ENCODE measurements around the gene OMG. TPM values are rescaled to one million over a fixed set of nuclear protein-coding genes. Genes with fewer than 3 reads are reported as not detected.
"Not testable (repeated sequence)": the region's sequence is repeated elsewhere in the genome, so short reads cannot be mapped to it uniquely, and the experiment has no call there.

Gene OMG
- total RNA-seq, 1 donor from 2014 or later: 2.0 TPM

- DNase-seq (ENCODE audit: low spot score): no peak
Observed at GRCh38 chr17:31266042-31266441, 31.0 kb downstream of the OMG start.

- DNase-seq (ENCODE audit: low spot score): not testable (repeated sequence)
Observed at GRCh38 chr17:31262923-31263322, 34.1 kb downstream of the OMG start.

- no peak for DNase-seq (ENCODE audit: low spot score)
Observed at GRCh38 chr17:31261601-31262000, 35.4 kb downstream of the OMG start.

GRCh38 chr17:31260151-31260550 lies 36.9 kb downstream of the OMG start:
- no peak for DNase-seq (ENCODE audit: low spot score)

- no peak for DNase-seq (ENCODE audit: low spot score)
Observed at GRCh38 chr17:31256936-31257335, 40.1 kb downstream of the OMG start.

GRCh38 chr17:31254654-31255053 lies 42.4 kb downstream of the OMG start:
- DNase-seq (ENCODE audit: low spot score): no peak

GRCh38 chr17:31252741-31253140 lies 44.3 kb downstream of the OMG start:
- DNase-seq (ENCODE audit: low spot score): no peak

GRCh38 chr17:31251970-31252328 lies 45.1 kb downstream of the OMG start:
- DNase-seq (ENCODE audit: low spot score): no peak

- no peak for DNase-seq (ENCODE audit: low spot score)
Observed at GRCh38 chr17:31251105-31251969, 45.7 kb downstream of the OMG start.

- no peak for DNase-seq (ENCODE audit: low spot score)
Observed at GRCh38 chr17:31250229-31250628, 46.8 kb downstream of the OMG start.

GRCh38 chr17:31249835-31250141 lies 47.3 kb downstream of the OMG start:
- DNase-seq (ENCODE audit: low spot score): no peak

GRCh38 chr17:31248986-31249834 lies 47.8 kb downstream of the OMG start:
- DNase-seq (ENCODE audit: low spot score): no peak

Other genes starting within 250 kb of the OMG start
- 55.8 TPM for gene NF1, start 202.3 kb downstream of the OMG start, total RNA-seq
- 19.5 TPM for gene EVI2B, start 16.8 kb upstream of the OMG start, total RNA-seq
- 16.4 TPM for gene EVI2A, start 24.4 kb upstream of the OMG start, total RNA-seq
- 1.8 TPM for gene RAB11FIP4, start 94.4 kb upstream of the OMG start, total RNA-seq

Data from mesenteric fat pad (tissue), 1 donor.